PC-9 (cell line): ENCODE results near the gene ZNF23.

ENCODE experiments used
- EZH2 ChIP-seq: fragments of 200-600 bp; sonication (generic); IDR thresholded peaks from 2 replicates; pipeline ENCODE4 v1.8.0; 2017; ENCODE audit warnings: antibody characterized with exemption, low read depth
- TF ChIP-seq, protein P1 (sequence below): fragments of 200-600 bp; sonication (generic); conservative IDR thresholded peaks from 2 replicates; pipeline ENCODE4 v1.6.1; 2017; ENCODE audit warnings: mixed run types, antibody characterized with exemption, mild to moderate bottlenecking, moderate library complexity

DNA sequence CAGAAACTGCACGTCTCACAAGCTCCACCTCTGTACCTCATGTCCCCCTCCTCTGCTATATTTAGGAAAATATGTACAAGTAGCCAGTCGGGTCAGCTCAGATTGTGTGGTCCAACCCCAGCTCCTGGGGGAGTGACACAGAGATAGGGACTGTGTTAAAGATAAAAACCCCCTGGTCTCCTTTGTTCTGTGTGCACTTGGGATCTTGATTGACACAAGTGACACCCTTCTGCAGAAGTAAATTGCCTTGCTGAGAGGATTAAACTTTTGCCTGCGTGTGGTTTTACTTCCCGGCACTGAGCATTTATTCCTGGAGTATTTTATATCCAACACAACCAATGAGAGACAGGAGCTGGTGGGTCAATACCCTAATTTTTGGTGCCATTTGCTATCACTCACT, 57.7 kb downstream of the ZNF23 start:
- TF ChIP-seq, protein P1, sequence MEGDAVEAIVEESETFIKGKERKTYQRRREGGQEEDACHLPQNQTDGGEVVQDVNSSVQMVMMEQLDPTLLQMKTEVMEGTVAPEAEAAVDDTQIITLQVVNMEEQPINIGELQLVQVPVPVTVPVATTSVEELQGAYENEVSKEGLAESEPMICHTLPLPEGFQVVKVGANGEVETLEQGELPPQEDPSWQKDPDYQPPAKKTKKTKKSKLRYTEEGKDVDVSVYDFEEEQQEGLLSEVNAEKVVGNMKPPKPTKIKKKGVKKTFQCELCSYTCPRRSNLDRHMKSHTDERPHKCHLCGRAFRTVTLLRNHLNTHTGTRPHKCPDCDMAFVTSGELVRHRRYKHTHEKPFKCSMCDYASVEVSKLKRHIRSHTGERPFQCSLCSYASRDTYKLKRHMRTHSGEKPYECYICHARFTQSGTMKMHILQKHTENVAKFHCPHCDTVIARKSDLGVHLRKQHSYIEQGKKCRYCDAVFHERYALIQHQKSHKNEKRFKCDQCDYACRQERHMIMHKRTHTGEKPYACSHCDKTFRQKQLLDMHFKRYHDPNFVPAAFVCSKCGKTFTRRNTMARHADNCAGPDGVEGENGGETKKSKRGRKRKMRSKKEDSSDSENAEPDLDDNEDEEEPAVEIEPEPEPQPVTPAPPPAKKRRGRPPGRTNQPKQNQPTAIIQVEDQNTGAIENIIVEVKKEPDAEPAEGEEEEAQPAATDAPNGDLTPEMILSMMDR = no peak
- no peak for TF ChIP-seq EZH2
